Stimulated activated effector memory CD8-positive, alpha-beta T cell treated with anti-CD3 and anti-CD28 coated beads, Interleukin-12 subunit alpha, Interleukin-12 subunit beta, amount 100 ng/mL, for 72 hours (primary cell): ENCODE results near the gene PDZRN3.

ENCODE experiments used
- ATAC-seq: fragments of 150-1000 bp; cut with Tn5 transposase; 2 replicates; pipeline ENCODE4 v1.10.0; 2021
- DNase-seq, 2 donors: peaks; one replicate each; pipeline ENCODE4 v3.0.0; 2021 to 2022; ENCODE audit warnings: low spot score in 2 of 2
- H3K27ac Mint-ChIP-seq: one replicate; pipeline ENCODE4 v1.8.0; 2022; ENCODE audit warnings: mild to moderate bottlenecking, mixed read lengths
- H3K36me3 Mint-ChIP-seq: one replicate; pipeline ENCODE4 v1.8.0; 2022; ENCODE audit warnings: mild to moderate bottlenecking, mixed read lengths
- H3K4me1 Mint-ChIP-seq: one replicate; pipeline ENCODE4 v1.8.0; 2022; ENCODE audit warnings: mixed read lengths
- H3K4me3 Mint-ChIP-seq: one replicate; pipeline ENCODE4 v1.8.0; 2022; ENCODE audit warnings: mild to moderate bottlenecking, mixed read lengths
- H3K9me3 Mint-ChIP-seq: one replicate; pipeline ENCODE4 v1.8.0; 2022; ENCODE audit warnings: mixed read lengths

The PDZRN3 gene

GRCh38 chr3:73389928-73390327, 234.8 kb downstream of the PDZRN3 start:
- Mint-ChIP-seq H3K9me3 (no peaks in the 10 kb centered on the region), H3K36me3 (no peaks in the 10 kb centered on the region), H3K4me1 (no peaks in the 10 kb centered on the region), H3K27ac (no peak overlapping the region), H3K4me3 (no peak overlapping the region)
- DNase-seq: no peak
- no peak for ATAC-seq

GRCh38 chr3:73389117-73389813, 235.5 kb downstream of the PDZRN3 start:
- Mint-ChIP-seq H3K36me3 (no peaks in the 10 kb centered on the region), H3K27ac (no peak overlapping the region), H3K4me3 (no peak overlapping the region), H3K9me3 (no peaks in the 10 kb centered on the region), H3K4me1 (no peaks in the 10 kb centered on the region)
- DNase-seq: no peak
- ATAC-seq: no peak

- peaks cover 5% of the 10 kb centered on the region for H3K36me3 Mint-ChIP-seq
- H3K9me3 Mint-ChIP-seq: peaks cover 7% of the 10 kb centered on the region
- DNase-seq (no peak), ATAC-seq (no peak)
- H3K4me1 Mint-ChIP-seq: no peaks in the 10 kb centered on the region
- no peak overlapping the region for H3K4me3 Mint-ChIP-seq
- no peak overlapping the region for H3K27ac Mint-ChIP-seq
Observed at GRCh38 chr3:73385568-73385967, 239.2 kb downstream of the PDZRN3 start.

GRCh38 chr3:73384091-73384906, 240.4 kb downstream of the PDZRN3 start:
- H3K27ac Mint-ChIP-seq: no peak overlapping the region
- peaks cover 5% of the 10 kb centered on the region for H3K36me3 Mint-ChIP-seq
- H3K4me3 Mint-ChIP-seq: no peak overlapping the region
- DNase-seq: no peak
- H3K9me3 Mint-ChIP-seq: peaks cover 7% of the 10 kb centered on the region
- H3K4me1 Mint-ChIP-seq: no peaks in the 10 kb centered on the region
- no peak for ATAC-seq

GRCh38 chr3:73383470-73384049, 241.2 kb downstream of the PDZRN3 start:
- DNase-seq (no peak), ATAC-seq (no peak)
- Mint-ChIP-seq H3K4me1 (no peaks in the 10 kb centered on the region), H3K4me3 (no peak overlapping the region), H3K27ac (no peak overlapping the region), H3K9me3 (peaks cover 7% of the 10 kb centered on the region), H3K36me3 (peaks cover 5% of the 10 kb centered on the region)

- Mint-ChIP-seq H3K36me3 (peaks cover 5% of the 10 kb centered on the region), H3K4me3 (no peak overlapping the region), H3K9me3 (peaks cover 7% of the 10 kb centered on the region), H3K27ac (no peak overlapping the region), H3K4me1 (no peaks in the 10 kb centered on the region)
- DNase-seq (no peak), ATAC-seq (no peak)
Observed at GRCh38 chr3:73381551-73381950, 243.2 kb downstream of the PDZRN3 start.

GRCh38 chr3:73380735-73381532, 243.8 kb downstream of the PDZRN3 start:
- Mint-ChIP-seq H3K36me3 (peaks cover 5% of the 10 kb centered on the region), H3K27ac (no peak overlapping the region), H3K9me3 (peaks cover 7% of the 10 kb centered on the region), H3K4me3 (no peak overlapping the region), H3K4me1 (no peaks in the 10 kb centered on the region)
- ATAC-seq (no peak), DNase-seq (no peak)

- Mint-ChIP-seq H3K4me3 (no peak overlapping the region), H3K4me1 (no peaks in the 10 kb centered on the region), H3K27ac (no peak overlapping the region), H3K9me3 (peaks cover 9% of the 10 kb centered on the region), H3K36me3 (peaks cover 5% of the 10 kb centered on the region)
- no peak for DNase-seq
- no peak for ATAC-seq
Observed at GRCh38 chr3:73379465-73379864, 245.3 kb downstream of the PDZRN3 start.

GRCh38 chr3:73378207-73378606, 246.5 kb downstream of the PDZRN3 start:
- DNase-seq (no peak), ATAC-seq (no peak)
- Mint-ChIP-seq H3K4me3 (no peak overlapping the region), H3K27ac (no peak overlapping the region), H3K9me3 (peaks cover 5% of the 10 kb centered on the region), H3K4me1 (no peaks in the 10 kb centered on the region), H3K36me3 (no peaks in the 10 kb centered on the region)

GRCh38 chr3:73365756-73366397, 258.9 kb downstream of the PDZRN3 start:
- ATAC-seq (no peak), DNase-seq (no peak)
- no peak overlapping the region for H3K27ac Mint-ChIP-seq
- peaks cover 5% of the 10 kb centered on the region for H3K9me3 Mint-ChIP-seq
- H3K36me3 Mint-ChIP-seq: no peaks in the 10 kb centered on the region
- no peaks in the 10 kb centered on the region for H3K4me1 Mint-ChIP-seq
- no peak overlapping the region for H3K4me3 Mint-ChIP-seq

GRCh38 chr3:73364517-73364916, 260.2 kb downstream of the PDZRN3 start:
- Mint-ChIP-seq H3K4me3 (no peak overlapping the region), H3K36me3 (no peaks in the 10 kb centered on the region), H3K9me3 (peaks cover 5% of the 10 kb centered on the region), H3K4me1 (no peaks in the 10 kb centered on the region), H3K27ac (no peak overlapping the region)
- DNase-seq: no peak
- ATAC-seq: no peak

- DNase-seq (no peak), ATAC-seq (no peak)
- Mint-ChIP-seq H3K27ac (no peak overlapping the region), H3K4me3 (no peak overlapping the region), H3K4me1 (no peaks in the 10 kb centered on the region), H3K9me3 (peaks cover 5% of the 10 kb centered on the region), H3K36me3 (no peaks in the 10 kb centered on the region)
Observed at GRCh38 chr3:73363093-73363492, 261.6 kb downstream of the PDZRN3 start.

GRCh38 chr3:73361591-73361990, 263.1 kb downstream of the PDZRN3 start:
- no peaks in the 10 kb centered on the region for H3K4me1 Mint-ChIP-seq
- DNase-seq: no peak

GRCh38 chr3:73353649-73354217, 271.0 kb downstream of the PDZRN3 start:
- no peak overlapping the region for H3K4me3 Mint-ChIP-seq

More at GRCh38 chr3:73361591-73361990, 263.1 kb downstream of the PDZRN3 start:
- H3K36me3 Mint-ChIP-seq: no peaks in the 10 kb centered on the region
- no peak overlapping the region for H3K4me3 Mint-ChIP-seq
- no peak for ATAC-seq
- H3K27ac Mint-ChIP-seq: no peak overlapping the region
- H3K9me3 Mint-ChIP-seq: peaks cover 4% of the 10 kb centered on the region

More at GRCh38 chr3:73353649-73354217, 271.0 kb downstream of the PDZRN3 start:
- ATAC-seq: no peak
- H3K9me3 Mint-ChIP-seq: peaks cover 11% of the 10 kb centered on the region
- no peaks in the 10 kb centered on the region for H3K36me3 Mint-ChIP-seq
- DNase-seq: no peak
- H3K4me1 Mint-ChIP-seq: no peaks in the 10 kb centered on the region
- H3K27ac Mint-ChIP-seq: no peak overlapping the region
